GM13977 (cell line): Measurements from ENCODE around the gene RNF14.

Experiments
- DNase-seq: peaks from one replicate; pipeline ENCODE4 v3.0.0; 2012; ENCODE audit warnings: low spot score
- in situ Hi-C: fragments of 300-500 bp; cut with MboI; formaldehyde crosslinking; loops from one replicate; pipeline ENCODE4 v1.12.0; 2022; ENCODE audit warnings: low sequenced_read_pairs, low pct_unique_long_range_greater_than_20kb, mixed read lengths, inconsistent platforms; ENCODE audit not compliant: unreplicated experiment
- TF ChIP-seq, protein P1 (sequence below): IDR thresholded peaks from 2 replicates; pipeline ENCODE4 v1.5.1; 2012; ENCODE audit warnings: mild to moderate bottlenecking, control low read depth; ENCODE audit not compliant: insufficient read depth; ENCODE audit errors: extremely low read depth, missing control alignments

The RNF14 gene

DNA sequence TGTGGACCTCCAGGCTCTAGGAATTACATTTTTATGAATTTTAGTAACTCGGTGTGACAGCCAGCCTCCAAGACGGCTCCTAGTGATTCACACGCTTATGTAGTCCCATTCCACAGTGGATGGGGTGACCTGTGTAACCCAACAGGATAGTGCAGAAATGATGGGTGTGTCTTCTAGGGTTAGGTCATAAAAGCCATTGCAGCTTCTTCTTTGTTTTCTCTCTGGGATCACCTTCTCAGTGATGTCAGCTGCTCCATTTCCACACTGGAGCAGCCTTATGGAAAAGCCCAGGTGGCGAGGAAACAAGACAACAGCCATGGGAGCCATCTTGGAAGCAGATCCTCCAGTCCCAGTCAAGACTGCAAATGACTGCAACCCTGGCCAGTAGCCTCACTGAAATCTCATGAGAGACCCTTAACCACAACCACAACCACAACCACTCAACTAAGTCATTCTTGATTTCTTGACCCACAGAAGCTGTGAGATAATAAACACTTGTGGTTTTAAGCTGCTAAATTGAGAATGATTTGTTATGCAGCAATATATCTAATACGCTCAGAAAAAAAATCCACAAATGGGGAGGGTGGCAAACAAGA, 49.0 kb downstream of the RNF14 start:
- in situ Hi-C loops, result no loop called here
- DNase-seq, result peak; percentile 61
- TF ChIP-seq, protein P1, sequence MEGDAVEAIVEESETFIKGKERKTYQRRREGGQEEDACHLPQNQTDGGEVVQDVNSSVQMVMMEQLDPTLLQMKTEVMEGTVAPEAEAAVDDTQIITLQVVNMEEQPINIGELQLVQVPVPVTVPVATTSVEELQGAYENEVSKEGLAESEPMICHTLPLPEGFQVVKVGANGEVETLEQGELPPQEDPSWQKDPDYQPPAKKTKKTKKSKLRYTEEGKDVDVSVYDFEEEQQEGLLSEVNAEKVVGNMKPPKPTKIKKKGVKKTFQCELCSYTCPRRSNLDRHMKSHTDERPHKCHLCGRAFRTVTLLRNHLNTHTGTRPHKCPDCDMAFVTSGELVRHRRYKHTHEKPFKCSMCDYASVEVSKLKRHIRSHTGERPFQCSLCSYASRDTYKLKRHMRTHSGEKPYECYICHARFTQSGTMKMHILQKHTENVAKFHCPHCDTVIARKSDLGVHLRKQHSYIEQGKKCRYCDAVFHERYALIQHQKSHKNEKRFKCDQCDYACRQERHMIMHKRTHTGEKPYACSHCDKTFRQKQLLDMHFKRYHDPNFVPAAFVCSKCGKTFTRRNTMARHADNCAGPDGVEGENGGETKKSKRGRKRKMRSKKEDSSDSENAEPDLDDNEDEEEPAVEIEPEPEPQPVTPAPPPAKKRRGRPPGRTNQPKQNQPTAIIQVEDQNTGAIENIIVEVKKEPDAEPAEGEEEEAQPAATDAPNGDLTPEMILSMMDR, result no peak

DNA sequence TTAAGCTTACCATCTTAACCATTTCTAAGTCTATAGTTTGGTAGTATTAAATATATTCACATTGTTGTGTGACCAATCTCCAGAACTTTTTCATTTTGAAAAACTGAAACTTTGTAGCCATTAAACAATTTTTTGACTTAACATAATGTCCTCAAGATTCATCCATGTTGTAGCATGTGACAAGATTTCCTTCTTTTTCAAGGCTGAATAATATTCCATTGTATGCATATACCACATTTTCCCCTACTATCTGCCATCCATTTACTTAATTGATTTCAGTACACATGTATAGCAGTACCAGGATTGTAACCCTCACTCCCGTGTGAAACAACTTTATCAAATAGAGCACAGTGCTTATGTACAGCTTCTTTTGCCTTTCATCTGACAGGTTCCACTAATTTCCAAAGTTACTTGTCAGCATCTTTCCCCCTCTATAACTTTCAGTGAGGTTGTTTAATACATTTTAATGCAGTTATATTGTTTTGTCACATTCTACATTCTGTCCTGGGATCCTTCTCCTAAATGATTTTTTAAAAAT, 51.3 kb downstream of the RNF14 start:
- DNase-seq, result no peak
- TF ChIP-seq, protein P1, result no peak
- in situ Hi-C loops, result no loop called here

DNA sequence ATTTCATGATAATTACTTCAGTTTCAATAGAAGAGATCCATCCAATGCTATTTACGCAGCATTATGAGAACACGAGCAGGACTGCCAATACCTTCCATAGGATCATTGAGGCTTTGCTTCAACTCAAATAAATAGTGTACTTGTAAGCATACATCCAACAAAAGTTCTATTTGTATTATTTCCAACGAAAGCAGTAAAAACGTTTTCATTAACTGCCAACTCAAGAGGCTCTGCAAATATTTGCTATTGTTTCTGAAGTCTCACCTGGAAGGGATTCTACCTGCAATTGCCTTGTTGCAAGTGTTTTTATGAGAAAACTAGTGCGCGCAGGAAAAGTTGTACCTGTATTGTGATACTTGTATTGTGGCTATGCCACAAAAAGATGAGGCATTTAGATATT, 54.9 kb downstream of the RNF14 start:
- DNase-seq, result no peak
- in situ Hi-C loops, result no loop called here
- TF ChIP-seq, protein P1, result no peak

DNA sequence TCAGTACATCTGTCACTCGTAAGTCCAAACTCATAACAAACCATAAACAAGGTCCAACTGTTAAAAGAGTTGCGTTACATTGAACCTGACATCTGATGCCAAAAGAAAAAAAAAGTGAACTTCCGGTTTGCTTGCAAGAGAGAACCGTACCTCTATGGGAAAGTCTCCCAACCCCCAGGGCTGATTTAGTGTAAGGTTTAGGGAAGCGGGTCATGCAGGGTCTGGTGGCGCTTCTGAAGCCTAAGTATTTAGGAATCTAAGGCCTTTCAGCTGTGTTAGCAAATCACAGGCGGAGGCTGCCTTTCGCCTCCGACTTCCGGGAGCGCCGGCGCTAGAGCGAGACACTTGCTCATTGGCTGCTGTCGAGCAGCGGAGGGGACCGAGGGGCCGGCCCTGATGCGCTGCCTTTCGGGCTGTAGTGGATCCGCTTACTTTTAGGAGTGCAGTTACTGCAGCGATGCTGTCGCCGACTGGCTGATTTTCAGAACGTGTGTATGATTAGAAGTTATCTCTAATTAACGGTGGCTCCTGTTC, 55.9 kb downstream of the RNF14 start:
- DNase-seq, result peak; percentile 84
- in situ Hi-C loops, result no loop called here
- TF ChIP-seq, protein P1, result no peak

DNA sequence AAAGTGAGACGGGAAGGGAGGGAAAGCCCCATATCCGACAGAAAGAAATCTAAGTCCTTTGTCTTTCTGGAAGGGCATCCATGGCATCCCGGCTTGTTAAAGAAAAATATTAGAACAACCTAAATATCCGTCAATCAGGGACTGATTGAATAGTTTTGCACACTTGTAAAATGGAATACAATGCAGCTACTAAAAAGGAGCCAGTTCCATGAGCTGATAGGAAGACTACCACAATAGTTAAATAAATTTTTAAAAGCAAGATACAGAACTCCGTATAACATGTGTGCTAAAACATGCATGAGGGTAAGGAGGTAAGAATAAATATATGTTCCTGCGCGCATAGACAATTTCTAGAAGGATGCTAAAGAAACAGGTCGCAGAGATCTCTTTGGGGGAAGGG, 56.7 kb downstream of the RNF14 start:
- in situ Hi-C loops, result no loop called here
- DNase-seq, result no peak

DNA sequence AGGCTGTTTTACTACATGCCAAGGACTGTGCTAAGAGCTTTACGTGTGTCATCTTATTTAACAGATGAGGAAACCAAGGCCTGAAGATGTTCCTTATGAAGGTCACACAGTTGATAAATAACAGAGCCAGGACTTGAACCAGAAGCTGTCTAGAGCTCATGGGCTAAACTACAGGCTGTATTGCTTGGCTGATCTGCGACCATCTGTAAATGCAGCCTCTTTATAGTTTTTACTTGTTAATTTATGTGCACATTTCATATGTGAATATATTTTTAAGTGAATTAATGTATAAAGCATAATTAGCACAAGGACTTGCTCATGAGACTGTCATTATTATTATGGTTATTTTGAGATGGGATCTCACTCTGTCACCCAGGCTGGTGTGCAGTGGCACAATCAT, 63.2 kb downstream of the RNF14 start:
- no peak for DNase-seq
- in situ Hi-C loops, result no loop called here
- TF ChIP-seq, protein P1, result no peak

More for the DNA sequence above, 56.7 kb downstream of the RNF14 start:
- TF ChIP-seq, protein P1, result no peak
